Measurements from ENCODE around the gene RHEB.

Gene RHEB

GRCh38 chr7:151431768-151432311 is 87.9 kb downstream of the RHEB start:
- no peak overlapping the region for H3K4me3 ChIP-seq (ENCODE audit: low read depth, low read length)
- TF ChIP-seq CTCF (IDR thresholded peaks at IDR 0.05; ENCODE audit: borderline replicate concordance, insufficient read depth, low read depth, low read length), result no peak

- H3K4me3 ChIP-seq (ENCODE audit: low read depth, low read length), result no peak overlapping the region
- TF ChIP-seq CTCF (IDR thresholded peaks at IDR 0.05; ENCODE audit: borderline replicate concordance, insufficient read depth, low read depth, low read length), result no peak
Measured at GRCh38 chr7:151431281-151431767, 88.4 kb downstream of the RHEB start.

DNA sequence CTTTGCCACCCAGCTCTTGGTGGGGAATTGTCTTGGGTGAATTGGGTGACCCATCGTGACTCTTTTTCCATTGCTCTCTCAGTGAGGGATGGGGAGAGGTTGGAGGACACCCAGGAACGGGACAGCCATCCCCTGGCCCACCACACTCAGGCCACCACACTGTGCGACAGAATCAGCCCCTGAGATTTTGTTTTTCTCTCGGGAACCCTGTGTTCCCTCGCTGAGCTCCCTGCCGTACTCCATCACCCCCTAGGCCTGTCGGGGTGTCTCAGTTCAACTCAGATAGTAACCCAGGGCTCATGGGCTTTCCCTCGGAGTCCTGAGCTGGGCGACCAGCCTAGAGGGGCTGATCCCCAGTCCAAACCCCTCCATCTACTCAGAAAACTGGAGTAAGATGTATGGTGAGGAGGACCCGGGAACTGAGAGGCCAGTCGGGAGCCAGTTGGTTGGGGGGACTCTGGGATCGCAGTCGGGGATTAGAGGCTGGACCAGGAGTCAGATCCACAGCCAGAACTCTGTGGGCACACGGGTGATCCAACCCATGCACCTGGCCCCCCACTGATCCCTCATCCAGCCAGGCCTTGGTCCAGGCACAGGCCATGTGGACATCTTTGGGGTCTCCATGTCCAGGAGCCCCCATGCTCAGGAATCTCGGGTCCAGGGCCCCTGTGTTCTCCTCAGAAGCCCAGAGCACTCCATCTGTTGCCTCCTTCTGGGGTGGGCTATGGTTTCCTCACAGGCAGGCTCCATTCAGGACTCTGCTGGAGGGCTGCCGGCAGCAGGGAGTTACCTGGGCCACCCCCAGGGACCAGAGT is 89.1 kb downstream of the RHEB start:
- H3K4me3 ChIP-seq (ENCODE audit: low read depth, low read length), result no peak overlapping the region
- no peak for TF ChIP-seq CTCF (IDR thresholded peaks at IDR 0.05; ENCODE audit: borderline replicate concordance, insufficient read depth, low read depth, low read length)

- TF ChIP-seq CTCF (IDR thresholded peaks at IDR 0.05; ENCODE audit: borderline replicate concordance, insufficient read depth, low read depth, low read length), result no peak
- H3K4me3 ChIP-seq (ENCODE audit: low read depth, low read length), result no peak overlapping the region
Measured at GRCh38 chr7:151429560-151430331, 89.9 kb downstream of the RHEB start.

GRCh38 chr7:151429237-151429559 is 90.5 kb downstream of the RHEB start:
- H3K4me3 ChIP-seq (ENCODE audit: low read depth, low read length), result no peak overlapping the region
- no peak for TF ChIP-seq CTCF (IDR thresholded peaks at IDR 0.05; ENCODE audit: borderline replicate concordance, insufficient read depth, low read depth, low read length)

DNA sequence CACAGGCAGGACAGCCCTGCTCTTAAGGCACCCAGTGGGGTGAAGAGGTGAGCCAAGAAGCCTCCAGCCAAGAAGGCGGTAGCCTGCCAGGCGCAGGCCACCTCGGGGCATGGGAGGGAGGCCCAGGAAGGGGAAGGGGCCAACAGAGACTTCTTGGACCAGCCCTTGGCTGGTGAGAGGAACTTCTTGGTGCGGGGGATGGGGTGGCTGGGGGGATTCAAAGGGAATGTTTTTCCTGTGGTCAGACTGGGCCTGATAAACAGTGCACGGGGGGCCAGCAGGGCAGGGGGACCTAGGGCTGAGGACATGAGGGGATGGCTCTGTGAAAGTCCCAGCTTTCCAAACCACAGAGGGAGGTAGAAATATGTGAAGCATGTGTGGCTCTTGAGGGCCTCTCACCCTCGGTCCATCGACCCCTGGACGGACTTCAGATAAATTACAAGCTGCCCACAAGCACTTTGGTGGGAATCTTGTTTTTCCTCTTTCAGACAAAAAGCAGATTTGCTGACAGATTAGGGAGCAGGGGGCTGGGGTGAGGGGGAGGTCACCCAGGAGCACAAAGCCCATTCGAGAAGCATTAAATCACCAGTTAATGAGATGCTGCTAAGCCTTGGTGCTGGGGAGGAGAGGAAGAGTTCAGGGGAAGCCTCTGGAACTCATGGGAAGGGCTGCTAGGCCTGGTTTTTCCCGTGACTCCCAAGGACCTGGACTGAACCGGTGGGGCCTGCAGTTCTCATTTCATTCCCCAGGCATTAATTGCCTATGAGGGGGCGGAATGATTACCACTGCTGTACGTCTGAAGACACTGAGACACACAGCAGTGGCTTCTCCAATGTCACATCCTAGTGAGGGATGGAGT is 91.1 kb downstream of the RHEB start:
- no peak overlapping the region for H3K4me3 ChIP-seq (ENCODE audit: low read depth, low read length)
- TF ChIP-seq CTCF (IDR thresholded peaks at IDR 0.05; ENCODE audit: borderline replicate concordance, insufficient read depth, low read depth, low read length), result no peak
